GM21381 (cell line): ENCODE data around the gene GPR132.

ENCODE experiments used
- ATAC-seq: cut with Tn5 transposase; IDR thresholded peaks from one replicate; pipeline ENCODE4 v1.9.1; 2021; ENCODE audit warnings: mild to moderate bottlenecking, moderate library complexity; ENCODE audit not compliant: unreplicated experiment

Gene GPR132

GRCh38 chr14:105023144-105023543 is 42.1 kb downstream of the GPR132 start:
- no peak for ATAC-seq

GRCh38 chr14:105022276-105022670 is 43.0 kb downstream of the GPR132 start:
- ATAC-seq: no peak

- ATAC-seq: no peak
These were observed 43.5 kb downstream of the GPR132 start for GRCh38 chr14:105021656-105022275.

- peak; percentile 74 for ATAC-seq
These were observed 44.2 kb downstream of the GPR132 start, which contains the start of gene CDCA4 for GRCh38 chr14:105020815-105021655. TSS of gene CDCA4 (minus strand) at chr14:105021083. CDS start at chr14:105011929, 9,154 bp downstream.

- ATAC-seq: peak; percentile 9
These were observed 45.1 kb downstream of the GPR132 start for GRCh38 chr14:105019861-105020814.

GRCh38 chr14:105018414-105018813 is 46.8 kb downstream of the GPR132 start:
- no peak for ATAC-seq

- ATAC-seq: no peak
These were observed 49.3 kb downstream of the GPR132 start for GRCh38 chr14:105015905-105016304.

- ATAC-seq: no peak
These were observed 50.0 kb downstream of the GPR132 start for GRCh38 chr14:105015242-105015641.

- no peak for ATAC-seq
These were observed 50.6 kb downstream of the GPR132 start for GRCh38 chr14:105014631-105015030.

GRCh38 chr14:105014032-105014431 is 51.2 kb downstream of the GPR132 start:
- ATAC-seq: no peak

GRCh38 chr14:105013150-105013785 is 52.0 kb downstream of the GPR132 start:
- ATAC-seq: no peak

GRCh38 chr14:105012171-105012985 is 52.9 kb downstream of the GPR132 start:
- no peak for ATAC-seq

GRCh38 chr14:105011312-105011990 is 53.8 kb downstream of the GPR132 start:
- no peak for ATAC-seq

GRCh38 chr14:105010891-105011291 is 54.3 kb downstream of the GPR132 start:
- ATAC-seq: no peak

GRCh38 chr14:105010106-105010505 is 55.1 kb downstream of the GPR132 start:
- no peak for ATAC-seq

- ATAC-seq: no peak
These were observed 57.5 kb downstream of the GPR132 start for GRCh38 chr14:105007593-105008264.

- ATAC-seq: no peak
These were observed 58.2 kb downstream of the GPR132 start for GRCh38 chr14:105006831-105007592.
